NCI-H510A (cell line): ENCODE data around the gene LRRC27.

Experiments used
- DNase-seq: peaks from one replicate; lab custom pipeline; 2025; lab: John Stamatoyannopoulos, UW

The LRRC27 gene

DNA sequence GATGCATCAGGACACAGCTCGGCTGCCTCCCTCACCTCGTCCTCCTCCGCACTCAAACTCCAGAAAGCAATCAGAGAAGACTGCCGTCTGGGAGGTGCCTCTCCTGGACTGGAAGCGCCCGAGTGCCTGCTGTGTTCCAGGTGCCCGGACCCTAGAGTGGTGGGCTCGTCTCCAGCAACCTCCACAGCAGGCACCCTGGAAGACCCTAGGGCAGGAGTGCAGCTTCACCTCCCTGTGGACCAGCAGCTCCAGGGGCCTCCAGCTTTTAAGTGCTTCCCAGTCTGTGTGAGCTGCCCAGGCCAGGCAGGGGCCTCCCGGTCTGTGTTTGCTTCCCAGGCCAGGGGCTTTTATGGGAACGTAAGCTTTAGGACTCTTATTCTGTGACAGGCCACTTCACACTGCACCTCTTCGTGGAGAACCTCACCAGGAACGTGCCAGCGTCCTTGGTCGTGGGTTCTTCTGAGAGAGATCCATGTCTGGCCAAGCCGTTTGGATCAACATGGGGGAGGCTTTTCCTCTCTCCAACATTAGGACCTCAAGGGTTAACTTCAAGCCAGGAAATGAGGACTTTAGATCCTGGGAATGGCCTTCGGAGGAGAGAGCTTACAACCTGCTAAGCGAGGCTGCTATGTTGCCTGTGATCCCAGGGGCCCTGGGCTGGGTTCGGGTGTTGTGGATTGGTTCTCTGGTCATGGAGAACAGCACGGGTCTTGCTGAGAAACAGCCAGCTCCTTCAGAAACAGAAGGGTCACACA, 59.1 kb downstream of the LRRC27 start:
- DNase-seq = no peak

GRCh38 chr10:132391676-132392020, 59.7 kb downstream of the LRRC27 start:
- no peak for DNase-seq

DNA sequence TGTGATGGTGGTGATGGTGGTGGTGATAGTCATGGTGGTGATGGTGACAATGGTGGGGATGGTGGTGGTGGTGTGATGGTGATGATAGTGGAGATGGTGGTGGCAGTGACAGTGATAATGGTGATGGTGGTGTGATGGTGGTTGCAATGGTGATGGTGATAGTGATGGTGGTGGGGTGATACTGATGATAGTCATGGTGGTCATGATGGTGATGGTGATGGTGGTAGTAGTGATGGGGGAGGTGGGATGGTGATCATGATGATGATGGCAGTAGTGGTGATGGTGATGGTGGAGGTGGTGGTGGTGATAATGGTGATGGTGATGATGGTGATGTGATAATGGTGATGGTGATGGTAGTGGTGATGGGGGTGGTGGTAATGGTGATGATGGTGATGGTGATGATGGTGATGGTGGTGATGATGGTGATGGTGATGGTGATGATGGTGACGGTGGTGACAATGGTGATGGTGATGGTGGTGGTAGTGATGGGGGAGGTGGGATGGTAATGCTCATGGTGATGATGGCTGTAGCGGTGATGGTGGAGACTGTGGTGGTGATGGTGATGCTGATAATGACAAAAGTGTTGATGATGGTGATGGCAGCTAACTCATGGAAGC, 60.3 kb downstream of the LRRC27 start:
- no peak for DNase-seq

GRCh38 chr10:132392811-132393694, 61.1 kb downstream of the LRRC27 start:
- DNase-seq = no peak

DNA sequence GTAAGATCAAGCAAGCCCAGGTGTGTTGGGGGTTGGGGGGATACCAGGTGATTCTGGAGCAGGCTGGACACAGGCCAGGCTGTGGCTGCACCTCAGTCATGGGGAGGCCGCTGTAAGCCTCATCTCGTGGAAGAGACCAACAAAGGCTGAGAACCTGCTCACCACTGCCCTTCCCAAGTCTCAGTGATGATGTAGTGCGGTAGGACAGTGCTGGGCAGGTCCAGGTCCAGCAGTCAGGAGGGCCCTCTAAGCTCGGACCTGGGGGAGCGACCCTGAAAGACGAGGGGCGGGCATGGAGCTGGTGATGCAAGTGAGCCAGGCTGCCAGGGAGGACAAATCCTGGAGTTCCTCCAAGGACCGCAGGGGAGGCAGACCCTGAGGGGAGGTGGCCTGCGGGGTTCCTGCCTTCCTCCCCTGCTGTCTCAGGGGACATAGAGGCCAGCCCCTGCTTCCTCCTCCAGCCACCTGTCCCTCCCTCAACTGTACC, 61.7 kb downstream of the LRRC27 start:
- no peak for DNase-seq

GRCh38 chr10:132394201-132394811, 62.3 kb downstream of the LRRC27 start:
- DNase-seq = no peak

GRCh38 chr10:132394936-132395703, 63.1 kb downstream of the LRRC27 start:
- DNase-seq = no peak

GRCh38 chr10:132395704-132396493, 63.9 kb downstream of the LRRC27 start:
- no peak for DNase-seq

GRCh38 chr10:132396494-132397035, 64.6 kb downstream of the LRRC27 start:
- peak; percentile 53 for DNase-seq

DNA sequence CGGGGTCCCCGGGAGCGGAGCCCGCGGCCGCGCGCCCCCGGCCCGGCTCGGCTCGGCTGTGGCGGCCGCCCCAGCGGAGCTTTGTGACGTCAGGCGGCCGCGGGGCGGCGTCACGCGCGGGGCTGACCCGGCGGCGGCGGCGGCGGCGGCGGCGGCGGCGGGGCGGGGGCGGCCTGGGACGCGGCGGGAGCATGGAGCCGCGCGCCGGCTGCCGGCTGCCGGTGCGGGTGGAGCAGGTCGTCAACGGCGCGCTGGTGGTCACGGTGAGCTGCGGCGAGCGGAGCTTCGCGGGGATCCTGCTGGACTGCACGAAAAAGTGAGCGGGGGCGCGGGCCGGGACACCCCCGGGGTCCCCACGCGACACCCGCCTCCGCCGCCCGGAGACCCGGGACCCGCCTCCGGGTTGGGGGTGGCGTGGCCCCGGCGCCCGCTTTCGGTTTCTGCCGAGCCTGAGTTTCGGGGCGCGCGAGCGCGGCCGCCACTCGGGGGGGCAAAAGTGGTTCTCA, 65.1 kb downstream of the LRRC27 start, which contains the start of gene PWWP2B:
Gene PWWP2B (plus strand): TSS at position 165 of the 506 bp plus-strand sequence. CDS start 27 bp downstream, at position 192.
- no peak for DNase-seq

GRCh38 chr10:132397671-132398565, 65.9 kb downstream of the LRRC27 start:
- peak; percentile 44 for DNase-seq

DNA sequence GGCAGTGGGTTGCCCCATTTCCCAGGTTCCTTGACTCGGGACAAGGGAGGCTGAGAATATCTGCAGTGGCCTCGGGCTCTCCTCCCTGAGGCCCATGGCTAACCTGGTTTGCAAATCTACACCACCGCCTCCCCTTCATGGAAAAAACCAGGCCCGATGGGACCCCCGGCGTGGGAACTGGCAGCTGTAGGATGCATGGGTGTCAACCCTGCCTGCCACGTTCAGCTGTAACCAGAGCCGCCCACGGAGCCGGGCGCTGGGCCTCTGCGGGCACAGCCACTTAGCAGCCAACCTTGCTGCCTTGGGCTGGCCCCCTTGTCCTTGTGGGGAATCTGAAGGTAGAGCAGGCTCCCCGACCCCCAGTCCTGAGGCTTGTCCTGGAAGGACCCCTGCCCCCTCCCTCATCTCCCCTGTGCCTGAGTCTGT, 66.6 kb downstream of the LRRC27 start:
- no peak for DNase-seq

DNA sequence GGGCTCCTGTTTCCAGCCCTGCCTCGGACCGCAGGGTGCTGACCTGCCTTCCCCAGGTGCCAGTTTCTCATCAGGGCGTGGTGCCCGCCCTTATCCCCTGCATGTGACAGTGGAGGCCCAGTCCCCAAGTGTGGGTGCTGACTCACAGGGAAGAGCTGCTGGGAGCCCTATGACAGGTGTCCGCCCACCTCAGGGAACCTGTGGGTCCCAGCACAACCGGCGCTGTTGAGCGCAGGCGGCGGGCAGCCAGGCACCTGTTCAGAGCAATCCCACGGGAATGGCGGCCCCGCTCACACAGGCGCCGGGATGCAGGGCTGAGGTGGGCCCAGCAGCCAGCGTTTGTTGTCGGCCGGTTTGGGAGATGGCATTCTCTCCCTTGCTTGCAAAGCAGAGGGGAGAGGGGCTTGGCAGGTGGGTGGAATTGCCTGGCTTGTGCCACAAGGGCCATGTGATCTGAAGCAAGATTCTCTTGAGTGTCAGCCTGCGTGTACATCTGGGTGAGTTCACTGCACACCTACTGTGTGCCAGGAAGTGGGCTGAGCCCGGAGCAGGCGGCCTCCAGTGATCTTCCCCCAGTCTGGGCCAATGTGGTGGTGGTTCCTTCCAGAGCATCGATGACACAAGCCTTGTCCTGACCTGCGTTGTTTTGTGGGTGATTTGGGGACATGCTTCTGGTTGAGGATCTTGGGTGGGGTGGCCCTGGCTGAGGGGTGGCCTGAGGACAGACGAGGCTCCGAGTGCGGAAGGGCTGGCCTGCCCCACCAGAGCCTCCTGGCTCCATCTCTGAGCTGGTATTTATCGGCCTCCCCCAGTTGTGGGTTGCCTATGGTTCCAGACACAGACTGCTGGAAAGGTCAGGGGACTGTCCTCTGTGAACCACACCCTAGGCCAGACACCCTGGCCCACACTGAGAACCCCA, 67.4 kb downstream of the LRRC27 start:
- no peak for DNase-seq

GRCh38 chr10:132400041-132400546, 68.1 kb downstream of the LRRC27 start:
- DNase-seq = no peak

GRCh38 chr10:132400547-132401151, 68.7 kb downstream of the LRRC27 start:
- DNase-seq = no peak

- DNase-seq = no peak
These were observed 69.6 kb downstream of the LRRC27 start for GRCh38 chr10:132401401-132402118.
